ENCODE measurements around the gene PPM1F. TPM values are rescaled to one million over a fixed set of nuclear protein-coding genes. Genes with fewer than 3 reads are reported as not detected.

Gene PPM1F
- total RNA-seq, 1 experiment from 2014 or later: 21.1 TPM

- Histone ChIP-seq H3K56ac (ENCODE audit: insufficient read length, low read depth, low read length) (no peak overlapping the region), H3K18ac (ENCODE audit: insufficient read length, low read depth, low read length) (no peak overlapping the region), H3K9ac (ENCODE audit: extremely low read depth, insufficient read length, low read length) (no peak overlapping the region), H3K23me2 (ENCODE audit: insufficient read length, low read depth, low read length, poor library complexity, severe bottlenecking) (no peaks in the 10 kb centered on the region), H2BK15ac (ENCODE audit: low read depth, low read length) (no peak overlapping the region), H4K5ac (ENCODE audit: insufficient read length, low read depth, low read length) (no peak overlapping the region), H4K20me1 (ENCODE audit: control insufficient read depth, insufficient read depth, insufficient read length) (no peaks in the 10 kb centered on the region), H2AFZ (ENCODE audit: low read length) (no peak overlapping the region), H2AK5ac (ENCODE audit: insufficient read length, low read length) (no peak overlapping the region), H3K23ac (ENCODE audit: insufficient read length, low read depth, low read length) (no peak overlapping the region), H3K27me3 (ENCODE audit: insufficient read depth, low read length) (no peaks in the 10 kb centered on the region), H4K91ac (ENCODE audit: insufficient read length, low read depth, low read length) (no peak overlapping the region), H3K4me1 (ENCODE audit: insufficient read depth, low read length) (no peaks in the 10 kb centered on the region), H3K9me3 (ENCODE audit: control insufficient read depth, low read depth, low read length) (no peaks in the 10 kb centered on the region), H3K4ac (ENCODE audit: low read depth, low read length) (no peak overlapping the region), H3K79me2 (ENCODE audit: insufficient read depth, low read length) (no peaks in the 10 kb centered on the region), H2BK5ac (ENCODE audit: insufficient read length, low read length) (no peak overlapping the region), H2BK20ac (ENCODE audit: low read depth, low read length, poor library complexity, severe bottlenecking) (no peak overlapping the region), H3K79me1 (ENCODE audit: insufficient read depth, low read depth, low read length, poor library complexity, severe bottlenecking) (no peaks in the 10 kb centered on the region), H4K8ac (replicated peaks; ENCODE audit: insufficient read length, low read depth, low read length) (no peak overlapping the region), H3T11ph (ENCODE audit: low read length) (no peak overlapping the region), H2BK12ac (ENCODE audit: insufficient read length, low read depth, low read length) (no peak overlapping the region), H3K27ac (ENCODE audit: insufficient read length, low read depth, low read length) (no peak overlapping the region), H3K14ac (ENCODE audit: insufficient read depth, low read length) (no peak overlapping the region), H3K4me2 (ENCODE audit: insufficient read depth, insufficient read length, low read length) (no peak overlapping the region), H2BK120ac (ENCODE audit: low read depth, low read length, poor library complexity, severe bottlenecking) (no peak overlapping the region)
- H3K27me3 Mint-ChIP-seq (ENCODE audit: low read depth): peaks cover 18% of the 10 kb centered on the region
- no peaks in the 10 kb centered on the region for H3K4me1 Mint-ChIP-seq
- H3K4me3 Mint-ChIP-seq: no peak overlapping the region
- no peak for DNase-seq
- TF ChIP-seq CTCF (conservative IDR thresholded peaks at IDR 0.05): no peak
- WGBS (ENCODE audit: extremely low coverage, insufficient read length, low lambda C conversion rate): no CpG with 5 or more reads among the region's 2 CpGs
- no peak overlapping the region for H3K27ac Mint-ChIP-seq
- H3K36me3 Mint-ChIP-seq (ENCODE audit: insufficient read depth in 1 of 3, low read depth in 3 of 3): no peaks in the 10 kb centered on the region; a peak in 2 of 7 replicates
- no peaks in the 10 kb centered on the region for H3K9me3 Mint-ChIP-seq
Measured at GRCh38 chr22:21909871-21910270, 42.8 kb downstream of the PPM1F start.

Measured in H9 (cell line).